KMS-11 (cell line): ENCODE data around the gene HNRNPU.
A peak's percentile ranks its signal among the peaks of the same experiment; 100 is the strongest.

Experiments
- H2AFZ ChIP-seq: fragments of 200-600 bp; sonication (generic); 2 replicates; pipeline ENCODE4 v1.6.1; 2016; ENCODE audit warnings: antibody characterized with exemption, mixed run types, low read depth
- H3K27ac ChIP-seq: fragments of 200-600 bp; sonication (generic); 2 replicates; pipeline ENCODE4 v1.6.1; 2016; ENCODE audit warnings: mild to moderate bottlenecking, mixed run types
- H3K27me3 ChIP-seq: fragments of 200-600 bp; sonication (generic); 2 replicates; pipeline ENCODE4 v1.6.1; 2017; ENCODE audit warnings: mild to moderate bottlenecking, low read depth, mixed run types, moderate library complexity; ENCODE audit not compliant: insufficient read depth
- H3K36me3 ChIP-seq: fragments of 200-600 bp; sonication (generic); 2 replicates; pipeline ENCODE4 v1.6.1; 2017; ENCODE audit warnings: mild to moderate bottlenecking, mixed run types; ENCODE audit not compliant: insufficient read depth
- H3K4me1 ChIP-seq: fragments of 200-600 bp; sonication (generic); 2 replicates; pipeline ENCODE4 v1.6.1; 2016; ENCODE audit warnings: mild to moderate bottlenecking, low read depth, mixed run types; ENCODE audit not compliant: poor library complexity, severe bottlenecking
- H3K4me2 ChIP-seq: fragments of 200-600 bp; sonication (generic); 2 replicates; pipeline ENCODE4 v1.7.0; 2016; ENCODE audit warnings: mild to moderate bottlenecking, mixed run types
- H3K4me3 ChIP-seq: fragments of 200-600 bp; sonication (generic); IDR thresholded peaks from 2 replicates; pipeline ENCODE4 v1.6.1; 2017; ENCODE audit warnings: low read depth, low read length, mixed read lengths; ENCODE audit not compliant: insufficient read depth
- H3K79me2 ChIP-seq: fragments of 200-600 bp; sonication (generic); 2 replicates; pipeline ENCODE4 v1.6.1; 2016; ENCODE audit warnings: low read depth, mixed run types; ENCODE audit not compliant: insufficient read depth
- H3K9ac ChIP-seq: fragments of 200-600 bp; sonication (generic); 2 replicates; pipeline ENCODE4 v1.6.1; 2016; ENCODE audit warnings: mild to moderate bottlenecking, mixed run types
- H4K20me1 ChIP-seq: fragments of 200-600 bp; sonication (generic); 2 replicates; pipeline ENCODE4 v1.6.1; 2016; ENCODE audit warnings: mild to moderate bottlenecking, mixed run types; ENCODE audit not compliant: insufficient read depth
- TF ChIP-seq, protein P1 (sequence below): fragments of 200-600 bp; sonication (generic); conservative IDR thresholded peaks from 2 replicates; pipeline ENCODE4 v1.6.1; 2017; ENCODE audit warnings: low read depth, mild to moderate bottlenecking, antibody characterized with exemption, low read length, moderate library complexity, mixed read lengths

HNRNPU gene

DNA sequence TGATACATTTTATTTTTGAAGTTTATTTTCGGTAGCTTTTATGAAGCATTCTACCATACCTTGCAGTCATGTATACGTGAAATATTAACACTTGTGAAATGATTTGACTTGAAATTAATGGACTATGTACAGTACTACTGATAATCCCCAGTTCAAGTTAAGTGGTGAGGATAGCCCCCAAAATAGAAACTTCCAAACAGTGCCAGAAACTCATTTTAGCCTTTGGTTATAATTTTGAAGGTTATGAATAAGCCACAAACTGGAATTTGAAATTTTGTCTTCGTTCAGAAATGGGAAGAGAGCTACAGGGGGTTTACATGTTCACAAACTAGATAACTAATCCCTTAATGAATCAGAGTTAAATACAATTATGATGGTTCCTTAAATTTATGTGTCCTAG lies 1.5 kb upstream of the HNRNPU start:
- peaks cover 20% of the 10 kb centered on the region for H4K20me1 ChIP-seq
- no peak overlapping the region for H3K9ac ChIP-seq
- peaks cover 30% of the 10 kb centered on the region for H3K79me2 ChIP-seq
- H3K27me3 ChIP-seq = no peaks in the 10 kb centered on the region
- peak overlapping the region; percentile 97; the same call in 1 of the 2 replicates for H3K27ac ChIP-seq
- H2AFZ ChIP-seq = peak overlapping the region; percentile 78; the same call in 1 of the 2 replicates
- no peak overlapping the region for H3K4me3 ChIP-seq
- TF ChIP-seq, protein P1, sequence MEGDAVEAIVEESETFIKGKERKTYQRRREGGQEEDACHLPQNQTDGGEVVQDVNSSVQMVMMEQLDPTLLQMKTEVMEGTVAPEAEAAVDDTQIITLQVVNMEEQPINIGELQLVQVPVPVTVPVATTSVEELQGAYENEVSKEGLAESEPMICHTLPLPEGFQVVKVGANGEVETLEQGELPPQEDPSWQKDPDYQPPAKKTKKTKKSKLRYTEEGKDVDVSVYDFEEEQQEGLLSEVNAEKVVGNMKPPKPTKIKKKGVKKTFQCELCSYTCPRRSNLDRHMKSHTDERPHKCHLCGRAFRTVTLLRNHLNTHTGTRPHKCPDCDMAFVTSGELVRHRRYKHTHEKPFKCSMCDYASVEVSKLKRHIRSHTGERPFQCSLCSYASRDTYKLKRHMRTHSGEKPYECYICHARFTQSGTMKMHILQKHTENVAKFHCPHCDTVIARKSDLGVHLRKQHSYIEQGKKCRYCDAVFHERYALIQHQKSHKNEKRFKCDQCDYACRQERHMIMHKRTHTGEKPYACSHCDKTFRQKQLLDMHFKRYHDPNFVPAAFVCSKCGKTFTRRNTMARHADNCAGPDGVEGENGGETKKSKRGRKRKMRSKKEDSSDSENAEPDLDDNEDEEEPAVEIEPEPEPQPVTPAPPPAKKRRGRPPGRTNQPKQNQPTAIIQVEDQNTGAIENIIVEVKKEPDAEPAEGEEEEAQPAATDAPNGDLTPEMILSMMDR = no peak
- H3K36me3 ChIP-seq = peaks cover 12% of the 10 kb centered on the region; the same call in 1 of the 2 replicates
- peak overlapping the region; percentile 61 for H3K4me2 ChIP-seq
- H3K4me1 ChIP-seq = peaks cover 13% of the 10 kb centered on the region

DNA sequence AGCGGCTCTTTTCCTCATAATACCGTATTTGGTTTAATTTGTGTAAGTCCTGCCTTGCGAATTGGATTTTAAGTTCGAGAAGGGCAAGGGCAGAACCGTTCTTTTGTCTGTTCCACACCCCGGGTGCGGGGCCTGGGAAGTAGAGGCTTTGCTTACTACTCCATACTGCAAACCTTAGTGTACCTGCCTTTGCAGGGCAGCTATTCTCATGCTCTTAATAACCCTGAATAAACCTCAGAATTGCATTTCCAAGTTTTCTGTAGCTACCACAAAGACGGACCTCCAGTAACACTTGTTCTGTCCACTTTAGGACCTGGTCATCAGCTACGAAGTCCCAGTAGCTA lies 657 bp upstream of the HNRNPU start:
- TF ChIP-seq, protein P1 = no peak
- peak overlapping the region; percentile 78 for H2AFZ ChIP-seq
- H3K79me2 ChIP-seq = peaks cover 38% of the 10 kb centered on the region

DNA sequence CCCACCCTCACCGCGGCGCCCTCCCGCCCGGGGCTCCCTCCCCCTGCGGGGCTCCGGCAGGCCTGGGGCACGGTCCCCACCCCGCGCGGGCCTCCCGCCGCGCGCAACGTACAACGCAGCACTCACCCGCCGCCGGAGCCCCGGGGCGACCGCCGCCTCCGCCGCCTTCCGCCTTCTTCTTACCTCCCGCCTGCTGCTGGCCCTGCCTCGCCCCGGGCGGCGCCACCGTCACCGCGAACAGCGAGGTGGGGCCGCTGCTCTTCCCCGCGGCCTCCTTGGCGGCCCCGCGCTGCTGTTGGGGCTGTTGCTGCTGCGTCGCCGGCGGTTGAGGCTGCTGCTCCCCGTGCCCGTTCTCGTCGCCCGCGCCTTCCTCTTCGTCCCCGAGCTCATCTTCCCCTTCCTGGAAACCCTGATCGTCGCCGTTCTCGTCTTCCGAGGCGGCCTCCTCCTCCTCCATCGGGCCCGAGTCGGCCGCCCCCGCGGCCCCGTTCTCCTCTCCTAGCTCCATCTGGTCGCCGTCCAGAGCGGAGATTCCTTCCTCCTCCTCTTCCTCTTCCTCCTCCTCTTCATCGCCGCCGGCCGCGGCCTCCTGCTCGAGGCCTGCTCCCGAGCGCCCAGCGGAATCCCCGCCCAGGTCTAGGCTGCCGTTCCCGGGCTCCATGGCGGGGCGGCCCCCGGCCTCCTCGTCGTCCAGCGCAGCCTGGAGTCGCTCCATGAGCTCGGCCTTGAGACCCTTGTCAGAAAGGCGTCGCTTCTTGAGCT lies 671 bp downstream of the HNRNPU start:
- Histone ChIP-seq H3K9ac (peak overlapping the region; percentile 98), H3K4me2 (peak overlapping the region; percentile 40), H3K79me2 (peaks cover 51% of the 10 kb centered on the region), H3K27me3 (no peaks in the 10 kb centered on the region), H3K36me3 (peaks cover 30% of the 10 kb centered on the region; the same call in 1 of the 2 replicates), H4K20me1 (peaks cover 41% of the 10 kb centered on the region), H3K27ac (peak overlapping the region; percentile 97), H3K4me1 (peaks cover 35% of the 10 kb centered on the region), H2AFZ (0 out of 2 replicates have a peak overlapping the region, but pooled peaks have one; percentile 78), H3K4me3 (peak overlapping the region; percentile 92)
- TF ChIP-seq, protein P1 = no peak

More for the DNA sequence above, 657 bp upstream of the HNRNPU start:
- Histone ChIP-seq H3K4me3 (no peak overlapping the region), H3K36me3 (peaks cover 19% of the 10 kb centered on the region; the same call in 1 of the 2 replicates), H3K27me3 (no peaks in the 10 kb centered on the region), H3K4me2 (peak overlapping the region; percentile 61), H3K27ac (peak overlapping the region; percentile 97), H3K4me1 (peaks cover 22% of the 10 kb centered on the region), H3K9ac (peak overlapping the region; percentile 98), H4K20me1 (peaks cover 28% of the 10 kb centered on the region)

DNA sequence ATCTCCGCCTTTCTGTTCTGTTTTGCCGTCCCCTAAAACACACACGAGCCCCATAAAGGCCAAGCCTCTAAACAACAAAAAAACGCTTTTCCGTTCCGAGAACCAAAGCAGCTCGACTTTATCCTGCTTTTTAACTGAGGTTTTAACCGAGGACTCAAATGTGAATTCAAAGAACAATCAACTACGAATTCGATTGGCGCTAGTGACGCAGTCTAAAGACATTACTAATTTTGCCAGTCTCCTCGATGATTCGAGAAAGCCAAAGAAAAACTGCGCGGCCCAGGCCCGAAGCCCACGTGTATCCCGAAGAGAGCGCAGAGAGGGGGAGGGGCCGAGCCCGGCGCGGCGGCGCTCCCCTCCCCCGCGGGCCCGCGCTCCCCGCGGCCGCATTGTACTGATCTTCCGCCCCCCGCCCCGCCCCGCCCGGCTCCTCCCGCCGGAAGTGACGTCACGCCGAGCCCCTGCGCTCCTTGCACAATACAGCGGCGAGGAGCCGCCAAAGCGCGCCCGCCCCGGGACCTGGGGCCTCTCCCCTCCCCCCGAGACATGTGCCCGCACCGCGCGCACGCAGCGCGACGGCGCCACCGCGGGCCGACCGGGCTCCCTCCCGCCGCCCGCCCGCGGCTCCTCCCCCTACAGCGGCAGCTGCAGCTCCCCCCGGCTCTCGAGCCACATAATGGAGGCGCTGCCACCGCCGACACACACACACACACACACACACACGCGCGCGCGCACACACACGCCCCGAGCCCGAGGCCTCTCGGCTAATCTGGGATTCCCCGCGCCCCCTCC lies 1.4 kb downstream of the HNRNPU start:
- Histone ChIP-seq H3K36me3 (peaks cover 37% of the 10 kb centered on the region; the same call in 1 of the 2 replicates), H3K4me2 (peak overlapping the region; percentile 77), H3K27me3 (no peaks in the 10 kb centered on the region), H3K4me1 (peaks cover 43% of the 10 kb centered on the region), H3K4me3 (peak overlapping the region; percentile 89), H3K27ac (peak overlapping the region; percentile 97), H3K79me2 (peaks cover 59% of the 10 kb centered on the region), H3K9ac (peak overlapping the region; percentile 98), H4K20me1 (peaks cover 49% of the 10 kb centered on the region), H2AFZ (no peak overlapping the region)
- TF ChIP-seq, protein P1 = no peak
